ENCODE data around the gene ADAM15.

ADAM15 gene

GRCh38 chr1:155029513-155030242, 21.4 kb upstream of the ADAM15 start:
- no peak for DNase-seq (ENCODE audit: low read depth in 4 of 4, low spot score in 1 of 4)

- DNase-seq (ENCODE audit: low read depth in 4 of 4, low spot score in 1 of 4): no peak
Observed at GRCh38 chr1:155030243-155030795, 20.8 kb upstream of the ADAM15 start.

DNA sequence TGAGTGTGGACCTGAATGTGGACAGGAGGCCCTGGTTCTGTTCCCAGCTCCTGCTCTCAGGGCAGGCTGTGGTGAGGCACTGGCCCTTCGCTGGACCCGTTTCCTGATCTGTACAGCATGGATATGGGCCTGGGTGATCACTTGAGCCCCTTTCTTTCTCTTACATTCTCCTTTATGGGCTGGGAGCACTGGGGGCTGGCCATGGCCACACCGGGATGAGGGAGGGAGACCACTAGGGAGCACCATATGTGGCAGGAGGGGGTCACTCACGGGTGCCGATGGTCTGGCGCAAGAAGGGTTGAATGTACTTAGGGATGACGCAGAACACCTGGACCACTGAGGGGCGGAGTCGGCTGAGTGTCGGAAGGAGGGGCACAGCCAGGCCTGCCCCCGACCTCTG, 20.2 kb upstream of the ADAM15 start:
- DNase-seq (ENCODE audit: low read depth in 4 of 4, low spot score in 1 of 4): no peak

- DNase-seq (ENCODE audit: low read depth in 4 of 4, low spot score in 1 of 4): no peak
Observed at GRCh38 chr1:155032886-155033285, 18.2 kb upstream of the ADAM15 start.

DNA sequence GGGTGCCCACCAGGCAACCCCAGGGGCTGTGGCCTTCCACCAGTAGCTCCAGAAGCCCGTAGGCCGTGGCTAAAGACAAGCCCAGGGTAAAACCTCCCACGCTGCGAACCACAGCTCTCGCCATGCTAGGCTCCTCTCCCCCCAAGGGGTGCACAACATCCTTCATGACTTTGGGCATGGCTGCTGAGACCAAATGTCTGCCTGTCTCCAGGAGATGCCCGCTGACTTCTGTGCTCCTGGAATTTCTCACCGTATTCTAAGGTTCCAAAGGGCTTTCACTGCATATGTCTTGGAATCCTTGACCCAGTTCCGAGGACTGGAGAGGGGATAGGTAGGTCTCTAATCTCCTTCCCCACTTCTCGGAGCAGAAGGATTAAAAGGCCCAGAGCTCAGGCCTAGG, 17.6 kb upstream of the ADAM15 start, which contains the start of the genes DCST1 and DCST2:
Gene DCST1 (plus strand): TSS at position 301 of the 400 bp plus-strand sequence. CDS start 213 bp downstream, outside the sequence.
Gene DCST2 (minus strand): TSS at position 258 of the 400 bp plus-strand sequence. CDS start 80 bp downstream, at position 178.
- no peak for DNase-seq (ENCODE audit: low read depth in 4 of 4, low spot score in 1 of 4)

DNA sequence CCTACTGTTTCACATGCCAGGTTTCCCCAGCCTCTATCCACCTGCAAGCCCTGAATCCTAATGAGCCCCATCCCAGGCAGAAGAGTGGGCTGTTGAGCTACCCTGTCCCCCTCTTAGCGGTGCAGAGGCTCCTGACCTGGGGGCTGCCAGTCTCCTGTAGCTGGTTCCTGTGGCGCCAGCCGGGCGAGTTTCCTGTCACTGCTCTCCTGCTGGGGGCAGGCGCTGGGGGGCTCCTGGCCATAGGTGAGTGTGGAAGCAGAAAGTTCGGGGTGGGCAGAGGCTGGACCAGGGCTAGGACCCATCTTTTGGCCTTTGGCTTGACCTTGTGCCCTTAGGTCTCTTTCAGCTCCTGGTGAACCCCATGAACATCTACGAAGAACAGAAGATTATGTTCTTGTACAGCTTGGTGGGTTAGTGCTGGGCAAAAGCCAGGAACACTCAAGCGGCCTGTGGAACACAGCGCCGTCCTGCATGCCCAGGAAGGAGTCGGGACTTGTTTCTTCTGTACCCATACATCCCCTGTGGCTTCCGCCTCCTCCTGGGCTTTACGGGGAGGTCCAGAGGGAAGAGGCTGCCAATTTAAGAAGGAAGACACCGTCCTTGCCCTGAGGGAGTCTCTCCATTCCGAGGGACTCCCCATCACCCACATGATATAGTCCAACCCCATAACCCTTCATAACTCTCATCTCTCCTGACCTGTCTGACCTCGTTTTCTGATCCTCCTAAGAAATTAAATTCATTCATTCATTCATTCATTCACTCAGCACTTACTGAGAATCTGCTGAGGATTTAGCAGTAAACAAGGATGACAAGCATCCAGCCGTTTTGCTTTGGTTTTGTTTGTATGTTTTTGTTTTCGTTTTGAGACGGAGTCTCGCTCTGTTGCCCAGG, 16.6 kb upstream of the ADAM15 start:
- DNase-seq (ENCODE audit: low read depth in 4 of 4, low spot score in 1 of 4): no peak

GRCh38 chr1:155035936-155036335, 15.2 kb upstream of the ADAM15 start:
- DNase-seq (ENCODE audit: low read depth in 4 of 4, low spot score in 1 of 4): no peak

DNA sequence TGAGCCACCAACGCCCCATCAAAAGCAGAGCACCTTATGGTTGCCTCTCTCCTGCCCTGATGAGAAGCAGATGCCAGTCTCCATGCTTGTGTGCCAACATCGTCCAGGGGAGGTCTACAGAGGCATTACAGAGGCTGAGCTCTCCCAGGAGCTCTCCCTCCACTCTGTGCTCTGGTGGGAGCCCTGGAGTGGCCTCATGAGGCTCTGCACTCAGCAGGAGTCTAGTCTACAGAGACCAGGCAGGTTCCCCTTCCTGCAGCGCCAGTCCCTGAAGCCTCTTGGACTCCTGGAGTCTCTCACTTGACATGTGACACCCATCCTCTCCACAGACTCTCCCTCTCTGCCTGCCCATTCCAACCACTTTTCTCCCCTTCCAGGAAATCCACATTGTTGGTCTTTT, 14.1 kb upstream of the ADAM15 start:
- DNase-seq (ENCODE audit: low read depth in 4 of 4, low spot score in 1 of 4): no peak

GRCh38 chr1:155037851-155038441, 13.2 kb upstream of the ADAM15 start:
- DNase-seq (ENCODE audit: low read depth in 4 of 4, low spot score in 1 of 4): no peak

DNA sequence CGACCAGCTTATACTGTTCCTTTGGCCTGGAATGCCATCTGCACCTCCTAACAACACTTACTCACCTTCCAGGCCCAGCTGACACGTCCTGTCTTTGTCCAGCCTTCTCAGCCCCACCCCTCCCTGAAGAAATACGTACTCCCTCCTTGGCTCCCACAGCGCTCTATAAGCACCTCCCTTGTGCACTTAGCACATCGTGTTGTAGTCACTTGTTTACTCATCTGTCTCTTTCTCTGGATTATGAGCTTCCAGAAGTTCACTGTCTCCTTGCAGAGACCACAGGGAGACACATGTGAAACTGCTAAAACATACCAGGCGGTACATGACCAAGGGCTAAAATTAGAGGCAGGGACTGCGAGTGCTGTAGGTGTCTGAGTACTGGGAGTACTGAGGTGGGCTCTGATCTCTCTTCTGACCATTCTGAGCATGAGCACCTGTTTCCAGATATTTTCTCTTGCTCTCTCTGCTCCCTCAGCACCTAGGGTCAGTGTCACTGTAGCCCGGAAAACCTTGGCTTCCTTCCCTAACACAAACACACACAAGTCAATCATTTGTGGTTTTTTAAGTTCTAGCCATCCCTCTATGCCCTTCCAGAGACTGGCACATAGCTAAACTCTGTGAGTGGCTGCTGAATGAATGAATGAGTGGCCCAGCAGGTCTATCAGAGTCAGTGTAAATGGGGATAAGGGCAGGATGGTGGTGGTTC, 12.4 kb upstream of the ADAM15 start:
- DNase-seq (ENCODE audit: low read depth in 4 of 4, low spot score in 1 of 4): no peak

DNA sequence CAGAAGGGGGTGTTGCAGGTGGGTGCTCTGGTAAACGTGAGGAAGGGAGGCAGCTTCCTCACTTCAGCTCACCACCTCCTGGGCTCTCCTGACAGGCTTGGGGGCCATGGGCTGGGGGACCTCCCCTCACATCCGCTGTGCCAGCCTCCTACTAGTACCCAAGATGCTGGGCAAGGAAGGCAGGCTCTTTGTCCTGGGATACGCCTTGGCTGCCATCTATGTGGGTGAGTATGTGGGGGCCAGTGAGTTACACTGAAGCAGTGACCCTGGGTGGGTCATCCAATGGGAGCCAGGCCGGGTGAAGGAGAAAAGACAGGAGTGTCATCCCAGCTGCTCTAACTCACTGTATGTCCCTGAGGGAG, 11.8 kb upstream of the ADAM15 start:
- no peak for DNase-seq (ENCODE audit: low read depth in 4 of 4, low spot score in 1 of 4)

DNA sequence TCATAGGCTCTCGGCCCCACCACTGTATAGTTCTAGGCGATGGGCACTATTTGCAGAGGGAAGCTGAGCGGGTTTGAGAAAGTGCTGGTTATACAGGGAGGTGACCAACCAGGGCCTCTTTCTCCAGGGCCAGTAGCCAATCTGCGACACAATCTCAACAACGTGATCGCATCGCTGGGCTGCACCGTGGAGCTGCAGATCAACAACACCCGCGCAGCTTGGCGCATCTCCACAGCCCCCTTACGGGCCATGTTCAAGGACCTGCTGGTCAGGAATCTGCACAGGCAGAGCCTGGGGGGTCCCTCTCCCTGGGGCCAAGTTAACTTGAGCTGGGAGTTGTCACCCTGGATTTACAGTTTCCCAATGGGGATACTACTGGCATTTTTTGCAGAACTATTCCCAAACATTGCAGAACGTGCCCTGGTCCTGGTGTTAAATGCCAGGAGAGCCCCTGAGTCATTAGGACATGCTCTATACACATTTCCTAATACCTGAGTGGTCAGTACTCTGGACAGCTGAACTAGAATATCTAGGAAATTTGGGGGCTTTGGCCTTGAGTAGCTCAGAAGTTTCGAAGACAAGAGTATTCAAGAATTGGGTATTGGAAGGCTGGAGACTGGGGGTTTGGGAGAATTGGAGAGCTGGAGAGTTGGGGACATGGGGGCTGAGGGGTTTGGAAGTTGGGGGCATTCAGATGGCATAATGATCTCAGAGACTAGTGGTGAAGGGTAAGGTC, 10.6 kb upstream of the ADAM15 start:
- DNase-seq (ENCODE audit: low read depth in 4 of 4, low spot score in 1 of 4): no peak

- DNase-seq (ENCODE audit: low read depth in 4 of 4, low spot score in 1 of 4): no peak
Observed at GRCh38 chr1:155042789-155043188, 8.3 kb upstream of the ADAM15 start.

- DNase-seq (ENCODE audit: low read depth in 4 of 4, low spot score in 1 of 4): no peak
Observed at GRCh38 chr1:155043301-155043702, 7.8 kb upstream of the ADAM15 start.

DNA sequence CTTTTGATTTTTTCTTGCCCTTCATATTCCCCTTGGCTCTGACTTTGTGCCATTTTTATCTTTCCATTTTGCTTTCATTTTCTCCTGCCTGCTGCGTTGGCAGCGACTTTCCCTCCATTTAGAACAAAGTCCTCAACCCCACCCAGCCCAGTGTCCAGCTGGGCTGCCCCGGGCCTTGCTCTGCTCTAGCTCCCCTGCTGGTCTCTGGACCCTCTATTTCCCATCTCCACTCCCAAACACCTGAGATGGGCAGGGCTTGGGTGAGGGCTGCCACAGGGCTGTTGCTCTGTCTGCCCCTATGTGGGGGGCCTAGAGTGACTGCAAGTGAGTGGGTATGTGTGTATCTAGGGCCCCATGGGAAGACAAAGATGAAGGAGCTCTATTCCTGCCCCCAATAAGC, 7.3 kb upstream of the ADAM15 start:
- no peak for DNase-seq (ENCODE audit: low read depth in 4 of 4, low spot score in 1 of 4)

GRCh38 chr1:155044365-155044764, 6.8 kb upstream of the ADAM15 start:
- DNase-seq (ENCODE audit: low read depth in 4 of 4, low spot score in 1 of 4): no peak

DNA sequence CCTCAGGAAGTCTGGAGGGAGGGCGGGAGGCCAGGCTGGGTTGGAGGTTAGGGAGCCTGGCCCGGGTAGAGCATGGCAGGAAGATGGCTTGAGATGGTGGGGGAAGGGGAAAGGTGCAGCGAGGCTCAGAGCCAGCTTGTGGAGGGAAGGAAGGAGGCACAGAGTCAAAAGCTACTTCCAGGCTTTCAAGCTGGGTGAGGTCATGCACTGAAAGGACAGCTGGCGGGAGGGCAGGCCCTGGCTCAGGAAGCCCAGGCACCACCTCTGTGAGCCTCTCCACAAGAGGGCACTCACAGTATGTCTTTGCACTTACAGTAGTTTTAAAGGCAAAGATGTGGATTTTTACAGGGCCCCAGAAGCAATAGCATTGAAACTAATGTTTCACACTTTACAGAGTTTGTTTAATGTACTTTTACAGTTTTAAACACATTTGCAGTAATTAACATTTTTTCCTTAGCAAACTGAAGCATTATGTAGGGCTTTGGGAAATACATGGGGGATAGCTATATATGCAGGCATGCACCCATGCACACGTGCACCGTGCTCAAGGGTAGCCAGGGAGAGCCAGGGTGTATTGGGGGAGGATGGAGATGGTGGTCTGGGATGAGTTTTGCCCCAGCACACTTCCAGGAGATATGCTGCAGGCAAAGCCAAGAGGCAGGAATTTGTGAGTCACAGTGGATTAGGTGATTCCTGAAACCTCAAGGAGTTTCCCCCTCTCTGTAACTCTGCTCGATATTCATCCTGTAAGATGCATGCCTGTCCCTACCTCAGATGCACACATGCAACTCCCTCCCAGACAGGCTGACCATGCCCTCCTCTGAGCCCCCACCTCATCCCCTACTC, 6.1 kb upstream of the ADAM15 start:
- peak in 1 of 4 experiments; percentile 42 for DNase-seq (ENCODE audit: low read depth in 4 of 4, low spot score in 1 of 4)

- DNase-seq (ENCODE audit: low read depth in 4 of 4, low spot score in 1 of 4): no peak
Observed at GRCh38 chr1:155048449-155049334, 2.4 kb upstream of the ADAM15 start.
